ENCODE data around the gene FBXO39. TPM values are rescaled to one million over a fixed set of nuclear protein-coding genes. Genes with fewer than 3 reads are reported as not detected.

The FBXO39 gene
- total RNA-seq, 1 experiment from 2014 or later: not detected

- H3K36me3 ChIP-seq (ENCODE audit: insufficient read depth, low read length): no peaks in the 10 kb centered on the region
- no peak overlapping the region for H3K27ac ChIP-seq (ENCODE audit: low read length)
- H3K4me3 ChIP-seq (ENCODE audit: low read length): no peak overlapping the region
- H3K4me2 ChIP-seq (ENCODE audit: low read depth, low read length, poor library complexity, severe bottlenecking): no peak overlapping the region
- H3K27me3 ChIP-seq (ENCODE audit: low read length): no peaks in the 10 kb centered on the region
- no peaks in the 10 kb centered on the region for H3K4me1 ChIP-seq (ENCODE audit: low read length)
- no peaks in the 10 kb centered on the region for H3K9me2 ChIP-seq (replicated peaks; ENCODE audit: insufficient read depth, low read length)
- no peak overlapping the region for H2AFZ ChIP-seq (ENCODE audit: low read length)
- no peaks in the 10 kb centered on the region for H3K9me3 ChIP-seq (ENCODE audit: low read length)
- no peak overlapping the region for H3K9ac ChIP-seq (ENCODE audit: low read length)
- no peaks in the 10 kb centered on the region for H3K79me2 ChIP-seq (ENCODE audit: low read length)
- no peaks in the 10 kb centered on the region for H4K20me1 ChIP-seq (ENCODE audit: insufficient read depth, low read depth, low read length)
- no peak for DNase-seq
Observed at GRCh38 chr17:6779411-6779810, 3.4 kb downstream of the FBXO39 start.

- H3K27ac ChIP-seq (ENCODE audit: low read length): no peak overlapping the region
- H3K9me3 ChIP-seq (ENCODE audit: low read length): no peaks in the 10 kb centered on the region
- no peak overlapping the region for H3K9ac ChIP-seq (ENCODE audit: low read length)
- H3K79me2 ChIP-seq (ENCODE audit: low read length): no peaks in the 10 kb centered on the region
- no peak overlapping the region for H3K4me2 ChIP-seq (ENCODE audit: low read depth, low read length, poor library complexity, severe bottlenecking)
- no peaks in the 10 kb centered on the region for H3K4me1 ChIP-seq (ENCODE audit: low read length)
- H3K9me2 ChIP-seq (replicated peaks; ENCODE audit: insufficient read depth, low read length): no peaks in the 10 kb centered on the region
- no peak overlapping the region for H2AFZ ChIP-seq (ENCODE audit: low read length)
- no peak for DNase-seq
- no peaks in the 10 kb centered on the region for H4K20me1 ChIP-seq (ENCODE audit: insufficient read depth, low read depth, low read length)
- no peak overlapping the region for H3K4me3 ChIP-seq (ENCODE audit: low read length)
- no peaks in the 10 kb centered on the region for H3K27me3 ChIP-seq (ENCODE audit: low read length)
- H3K36me3 ChIP-seq (ENCODE audit: insufficient read depth, low read length): no peaks in the 10 kb centered on the region
Observed at GRCh38 chr17:6780001-6780400, 4.0 kb downstream of the FBXO39 start.

- H3K9me2 ChIP-seq (replicated peaks; ENCODE audit: insufficient read depth, low read length): no peaks in the 10 kb centered on the region
- H3K79me2 ChIP-seq (ENCODE audit: low read length): no peaks in the 10 kb centered on the region
- H3K4me3 ChIP-seq (ENCODE audit: low read length): no peak overlapping the region
- no peaks in the 10 kb centered on the region for H3K36me3 ChIP-seq (ENCODE audit: insufficient read depth, low read length)
- H2AFZ ChIP-seq (ENCODE audit: low read length): no peak overlapping the region
- no peaks in the 10 kb centered on the region for H3K4me1 ChIP-seq (ENCODE audit: low read length)
- H4K20me1 ChIP-seq (ENCODE audit: insufficient read depth, low read depth, low read length): no peaks in the 10 kb centered on the region
- H3K9ac ChIP-seq (ENCODE audit: low read length): no peak overlapping the region
- H3K27me3 ChIP-seq (ENCODE audit: low read length): no peaks in the 10 kb centered on the region
- no peaks in the 10 kb centered on the region for H3K9me3 ChIP-seq (ENCODE audit: low read length)
- no peak overlapping the region for H3K4me2 ChIP-seq (ENCODE audit: low read depth, low read length, poor library complexity, severe bottlenecking)
- no peak overlapping the region for H3K27ac ChIP-seq (ENCODE audit: low read length)
- no peak for DNase-seq
Observed at GRCh38 chr17:6780886-6781285, 4.9 kb downstream of the FBXO39 start.

- no peak for DNase-seq
- H2AFZ ChIP-seq (ENCODE audit: low read length): no peak overlapping the region
- no peak overlapping the region for H3K9ac ChIP-seq (ENCODE audit: low read length)
- H3K36me3 ChIP-seq (ENCODE audit: insufficient read depth, low read length): no peaks in the 10 kb centered on the region
- no peaks in the 10 kb centered on the region for H3K27me3 ChIP-seq (ENCODE audit: low read length)
- no peak overlapping the region for H3K4me3 ChIP-seq (ENCODE audit: low read length)
- H3K9me3 ChIP-seq (ENCODE audit: low read length): no peaks in the 10 kb centered on the region
- no peak overlapping the region for H3K4me2 ChIP-seq (ENCODE audit: low read depth, low read length, poor library complexity, severe bottlenecking)
- H3K27ac ChIP-seq (ENCODE audit: low read length): no peak overlapping the region
- no peaks in the 10 kb centered on the region for H4K20me1 ChIP-seq (ENCODE audit: insufficient read depth, low read depth, low read length)
- no peaks in the 10 kb centered on the region for H3K9me2 ChIP-seq (replicated peaks; ENCODE audit: insufficient read depth, low read length)
- no peaks in the 10 kb centered on the region for H3K4me1 ChIP-seq (ENCODE audit: low read length)
- H3K79me2 ChIP-seq (ENCODE audit: low read length): no peaks in the 10 kb centered on the region
Observed at GRCh38 chr17:6782244-6782643, 6.2 kb downstream of the FBXO39 start.

- Histone ChIP-seq H3K4me3 (ENCODE audit: low read length) (no peak overlapping the region), H3K4me1 (ENCODE audit: low read length) (no peaks in the 10 kb centered on the region), H3K4me2 (ENCODE audit: low read depth, low read length, poor library complexity, severe bottlenecking) (no peak overlapping the region), H3K9ac (ENCODE audit: low read length) (no peak overlapping the region), H3K36me3 (ENCODE audit: insufficient read depth, low read length) (no peaks in the 10 kb centered on the region), H3K27ac (ENCODE audit: low read length) (no peak overlapping the region), H3K79me2 (ENCODE audit: low read length) (no peaks in the 10 kb centered on the region), H4K20me1 (ENCODE audit: insufficient read depth, low read depth, low read length) (no peaks in the 10 kb centered on the region), H3K9me3 (ENCODE audit: low read length) (no peaks in the 10 kb centered on the region), H2AFZ (ENCODE audit: low read length) (no peak overlapping the region), H3K27me3 (ENCODE audit: low read length) (no peaks in the 10 kb centered on the region), H3K9me2 (replicated peaks; ENCODE audit: insufficient read depth, low read length) (no peaks in the 10 kb centered on the region)
- DNase-seq: no peak
Observed at GRCh38 chr17:6786618-6787017, 10.6 kb downstream of the FBXO39 start.

- H3K4me3 ChIP-seq (ENCODE audit: low read length): no peak overlapping the region
- H3K9me3 ChIP-seq (ENCODE audit: low read length): no peaks in the 10 kb centered on the region
- no peaks in the 10 kb centered on the region for H3K9me2 ChIP-seq (replicated peaks; ENCODE audit: insufficient read depth, low read length)
- no peaks in the 10 kb centered on the region for H3K27me3 ChIP-seq (ENCODE audit: low read length)
- DNase-seq: no peak
- H3K4me2 ChIP-seq (ENCODE audit: low read depth, low read length, poor library complexity, severe bottlenecking): no peak overlapping the region
- no peak overlapping the region for H3K27ac ChIP-seq (ENCODE audit: low read length)
- H3K4me1 ChIP-seq (ENCODE audit: low read length): no peaks in the 10 kb centered on the region
- no peak overlapping the region for H3K9ac ChIP-seq (ENCODE audit: low read length)
- H3K36me3 ChIP-seq (ENCODE audit: insufficient read depth, low read length): no peaks in the 10 kb centered on the region
- no peaks in the 10 kb centered on the region for H3K79me2 ChIP-seq (ENCODE audit: low read length)
- H4K20me1 ChIP-seq (ENCODE audit: insufficient read depth, low read depth, low read length): no peaks in the 10 kb centered on the region
- H2AFZ ChIP-seq (ENCODE audit: low read length): no peak overlapping the region
Observed at GRCh38 chr17:6787081-6787693, 11.2 kb downstream of the FBXO39 start.

GRCh38 chr17:6789146-6789545 lies 13.1 kb downstream of the FBXO39 start:
- Histone ChIP-seq H3K4me3 (ENCODE audit: low read length) (no peak overlapping the region), H3K27me3 (ENCODE audit: low read length) (no peaks in the 10 kb centered on the region), H2AFZ (ENCODE audit: low read length) (no peak overlapping the region), H3K9ac (ENCODE audit: low read length) (no peak overlapping the region), H4K20me1 (ENCODE audit: insufficient read depth, low read depth, low read length) (no peaks in the 10 kb centered on the region), H3K4me1 (ENCODE audit: low read length) (no peaks in the 10 kb centered on the region), H3K27ac (ENCODE audit: low read length) (no peak overlapping the region), H3K36me3 (ENCODE audit: insufficient read depth, low read length) (no peaks in the 10 kb centered on the region), H3K4me2 (ENCODE audit: low read depth, low read length, poor library complexity, severe bottlenecking) (no peak overlapping the region), H3K9me3 (ENCODE audit: low read length) (no peaks in the 10 kb centered on the region), H3K79me2 (ENCODE audit: low read length) (no peaks in the 10 kb centered on the region), H3K9me2 (replicated peaks; ENCODE audit: insufficient read depth, low read length) (no peaks in the 10 kb centered on the region)
- no peak for DNase-seq

- no peaks in the 10 kb centered on the region for H3K27me3 ChIP-seq (ENCODE audit: low read length)
- no peak overlapping the region for H3K4me2 ChIP-seq (ENCODE audit: low read depth, low read length, poor library complexity, severe bottlenecking)
- no peaks in the 10 kb centered on the region for H3K9me3 ChIP-seq (ENCODE audit: low read length)
- no peaks in the 10 kb centered on the region for H4K20me1 ChIP-seq (ENCODE audit: insufficient read depth, low read depth, low read length)
- no peaks in the 10 kb centered on the region for H3K9me2 ChIP-seq (replicated peaks; ENCODE audit: insufficient read depth, low read length)
- H3K27ac ChIP-seq (ENCODE audit: low read length): no peak overlapping the region
- no peaks in the 10 kb centered on the region for H3K36me3 ChIP-seq (ENCODE audit: insufficient read depth, low read length)
- DNase-seq: no peak
- H3K4me3 ChIP-seq (ENCODE audit: low read length): no peak overlapping the region
- no peaks in the 10 kb centered on the region for H3K79me2 ChIP-seq (ENCODE audit: low read length)
- H3K4me1 ChIP-seq (ENCODE audit: low read length): no peaks in the 10 kb centered on the region
- H3K9ac ChIP-seq (ENCODE audit: low read length): no peak overlapping the region
- H2AFZ ChIP-seq (ENCODE audit: low read length): no peak overlapping the region
Observed at GRCh38 chr17:6793748-6794493, 17.9 kb downstream of the FBXO39 start.

All from Karpas-422 (cell line).